Kasumi-1 (cell line): ENCODE results near the gene ZNF507.

ENCODE experiments used
- DNase-seq, 2 experiments: peaks; one replicate each; lab custom pipeline; 2025; lab: John Stamatoyannopoulos, UW

The ZNF507 gene

DNA sequence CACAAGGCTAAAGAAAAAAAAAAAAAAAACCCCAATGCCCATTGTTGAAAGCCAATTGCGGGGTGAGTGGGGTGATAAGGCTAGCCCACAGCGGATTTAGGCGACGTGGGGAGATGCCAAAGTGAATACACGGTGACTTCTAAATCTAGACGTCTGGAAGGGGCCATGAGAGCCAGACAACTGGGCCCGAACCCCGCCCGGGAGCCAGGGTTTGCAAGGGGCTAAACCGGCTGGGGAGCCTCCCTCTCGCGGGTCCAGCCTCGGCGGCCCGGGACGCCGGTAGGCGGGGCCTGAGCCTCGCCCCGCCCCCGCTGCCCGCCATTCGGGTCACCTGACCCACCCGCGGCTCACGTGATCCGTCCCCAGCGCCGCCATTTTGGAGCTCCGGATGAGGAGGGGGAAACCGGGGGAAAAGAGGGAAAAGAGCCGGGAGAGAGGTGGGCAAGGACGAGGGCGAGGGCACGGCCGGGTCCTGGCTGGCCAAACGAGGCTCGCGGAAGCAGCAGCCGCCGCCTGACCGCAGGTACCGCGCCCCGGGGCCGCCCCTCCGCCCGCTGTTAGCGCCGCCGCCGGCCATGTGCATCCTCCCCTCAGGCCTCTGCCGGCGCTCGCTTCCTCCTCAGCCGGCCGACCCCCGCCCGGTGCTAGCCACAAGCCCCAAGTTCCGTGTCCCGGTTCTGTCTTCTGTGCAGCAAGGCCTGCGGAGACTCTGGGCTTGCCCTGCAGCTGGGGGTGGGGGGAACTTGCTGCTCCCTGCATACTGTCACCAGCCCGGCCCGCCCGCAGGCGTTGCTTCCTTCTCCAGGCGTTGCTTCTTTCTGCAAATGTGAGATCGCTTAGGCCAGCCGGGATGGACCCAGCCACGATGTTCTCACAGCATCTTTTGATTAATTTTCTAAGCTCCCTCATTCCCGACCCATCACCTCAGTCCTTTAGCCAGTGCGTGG, at the start of gene ZNF507:
Gene ZNF507, plus strand, starts transcription at position 350 of the 947 bp plus-strand sequence. CDS start 7,221 bp downstream, outside the sequence.
- DNase-seq, result peak; percentile 69 to 72

DNA sequence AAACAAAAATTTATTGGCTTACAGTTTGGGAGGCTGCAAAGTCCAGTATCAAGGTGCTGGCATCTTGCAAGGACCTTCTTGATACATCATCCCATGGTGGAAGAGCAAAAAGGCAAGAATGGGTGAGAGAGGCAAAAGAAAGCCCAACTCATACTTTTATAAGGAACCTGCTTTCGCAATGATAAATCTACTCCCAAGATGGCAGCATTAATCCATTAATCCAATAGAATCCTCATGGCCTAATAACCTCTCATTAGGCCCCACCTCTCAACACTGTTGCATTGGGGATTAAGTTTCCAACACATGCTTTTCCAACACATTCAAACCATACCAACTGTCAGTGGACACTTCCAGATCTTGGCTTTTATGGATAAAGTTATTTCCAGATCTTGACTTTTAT, 48.7 kb upstream of the ZNF507 start:
- DNase-seq, result no peak

DNA sequence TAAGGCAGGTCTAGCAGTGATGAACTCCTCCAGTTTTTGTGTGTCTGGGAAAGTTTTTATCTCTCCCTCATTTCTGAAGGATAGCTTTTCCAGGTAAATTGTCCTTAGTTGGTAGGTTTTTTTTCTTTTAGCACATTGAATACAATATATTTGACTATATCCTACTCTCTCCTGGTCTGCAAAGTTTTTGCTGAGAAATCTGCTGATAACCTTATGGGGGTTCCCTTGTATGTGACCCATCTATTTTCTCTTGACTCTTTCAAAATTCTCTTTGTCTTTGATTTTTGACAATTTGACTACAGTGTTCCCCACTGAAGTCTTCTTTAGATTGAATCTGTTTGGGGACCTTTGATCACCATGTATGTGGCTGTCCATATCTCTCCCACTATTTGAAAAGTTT, 42.6 kb upstream of the ZNF507 start:
- no peak for DNase-seq

DNA sequence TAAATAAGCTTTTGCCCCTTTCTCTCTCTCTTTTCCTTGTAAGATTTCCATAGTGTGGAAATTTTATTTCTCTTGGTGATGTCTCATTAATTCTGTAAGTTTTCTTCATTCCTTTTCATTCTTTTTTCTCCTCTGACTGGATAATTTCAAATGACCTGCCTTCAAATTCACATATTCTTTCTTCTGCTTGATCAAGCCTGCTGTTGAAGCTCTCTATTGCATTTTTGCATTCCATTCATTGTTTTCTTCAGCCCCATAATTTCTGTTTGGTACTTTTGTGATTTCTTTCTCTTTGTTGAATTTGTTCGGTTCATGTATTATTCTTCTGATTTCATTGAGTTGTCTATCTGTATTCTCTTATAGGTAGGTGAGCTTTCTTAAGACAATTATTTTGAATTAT, 42.2 kb upstream of the ZNF507 start:
- DNase-seq, result no peak

DNA sequence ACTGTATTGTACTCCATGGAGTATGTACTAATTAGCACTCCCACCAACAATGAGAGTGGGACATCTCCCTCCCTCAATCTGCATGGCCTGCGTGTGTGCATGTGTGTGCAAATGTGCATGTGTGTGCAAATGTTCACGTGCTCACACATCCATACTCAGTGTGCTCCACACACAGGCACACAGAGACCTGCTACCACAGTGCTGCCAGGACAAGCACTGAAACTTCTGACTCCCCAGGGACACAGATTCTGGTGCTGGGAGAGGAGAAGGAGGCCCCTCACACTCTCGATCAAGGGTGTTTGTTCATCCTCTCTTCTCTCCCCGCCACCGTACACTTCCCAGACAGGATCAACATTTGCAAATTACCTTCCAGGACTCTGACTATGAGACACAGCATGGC, 37.8 kb upstream of the ZNF507 start:
- DNase-seq, result no peak

DNA sequence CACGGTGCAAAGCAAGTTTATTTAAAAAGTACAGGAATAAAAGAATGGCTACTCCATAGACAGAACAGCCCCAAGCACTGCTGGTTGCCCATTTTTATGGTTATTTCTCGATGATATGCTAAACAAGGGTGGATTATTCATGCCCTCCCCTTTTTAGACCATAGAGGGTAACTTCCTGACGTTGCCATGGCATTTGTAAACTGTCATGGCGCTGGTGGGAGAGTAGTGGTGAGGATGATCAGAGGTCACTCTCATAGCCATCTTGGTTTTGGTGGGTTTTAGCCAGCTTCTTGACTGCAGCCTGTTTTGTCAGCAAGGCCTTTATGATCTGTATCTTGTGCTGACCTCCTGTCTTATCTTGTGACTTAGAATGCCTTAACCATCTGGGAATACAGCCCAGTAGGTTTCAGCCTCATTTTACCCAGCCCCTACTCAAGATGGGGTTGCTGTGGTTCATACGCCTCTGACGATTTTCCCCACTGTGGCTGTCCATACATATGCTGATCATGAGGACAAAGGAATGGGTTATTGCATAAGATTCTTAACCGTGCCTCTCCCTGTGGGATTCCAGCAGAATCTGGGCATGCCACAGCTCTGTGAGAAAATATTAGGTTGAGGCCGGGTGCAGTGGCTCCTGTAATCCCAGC, 36.9 kb upstream of the ZNF507 start:
- no peak for DNase-seq

DNA sequence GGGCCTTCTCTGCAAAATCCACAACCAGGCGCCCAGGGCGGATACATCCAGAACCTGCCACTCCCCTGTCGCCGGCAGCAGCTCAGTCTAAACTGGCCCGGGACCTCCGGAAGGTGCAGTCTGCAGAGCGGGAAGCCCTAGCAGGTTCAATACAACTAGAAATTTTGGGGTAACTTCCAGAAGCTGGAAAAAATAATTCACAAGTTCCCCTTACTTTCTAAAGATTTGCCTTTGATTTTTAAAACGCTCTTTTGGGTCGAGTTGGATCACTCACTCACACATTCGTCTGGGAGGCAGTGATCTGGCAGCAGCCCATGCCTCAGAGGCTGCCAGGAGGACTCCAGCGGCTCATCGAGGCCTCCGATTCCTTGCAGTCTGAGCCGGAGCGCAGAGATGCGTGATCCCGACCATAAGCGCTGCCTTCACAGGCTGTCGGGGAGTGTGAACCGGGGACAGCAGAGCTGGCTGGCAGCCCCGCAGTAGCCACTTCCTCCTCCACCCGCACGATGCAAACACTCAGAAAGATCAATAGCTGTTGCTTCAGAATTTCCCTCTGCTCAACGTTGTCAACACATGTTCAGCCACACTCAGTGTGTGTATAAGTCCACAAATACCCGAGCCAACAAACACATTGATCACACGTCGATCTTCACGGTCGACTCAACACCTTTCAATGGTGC, 35.6 kb upstream of the ZNF507 start:
- DNase-seq, result no peak

DNA sequence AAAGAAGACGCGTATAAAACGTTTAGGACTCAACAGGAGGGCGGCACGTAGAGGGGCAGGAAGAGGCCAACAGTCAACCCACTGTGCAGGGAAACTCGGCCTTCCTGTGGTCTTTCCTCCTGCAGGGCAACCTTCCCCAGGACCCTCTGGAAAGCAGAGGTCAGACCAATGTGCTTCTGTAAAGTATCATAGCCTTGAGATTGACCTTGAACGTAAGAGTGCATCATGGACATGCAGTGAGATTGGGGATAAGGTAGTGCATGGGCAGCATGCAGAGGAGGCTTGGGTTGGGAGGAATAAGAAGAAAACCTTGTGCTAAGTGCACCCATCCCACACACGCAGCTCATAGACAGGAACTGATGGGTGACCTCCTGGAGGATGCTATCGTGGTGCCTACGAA, 34.0 kb upstream of the ZNF507 start:
- DNase-seq, result no peak

DNA sequence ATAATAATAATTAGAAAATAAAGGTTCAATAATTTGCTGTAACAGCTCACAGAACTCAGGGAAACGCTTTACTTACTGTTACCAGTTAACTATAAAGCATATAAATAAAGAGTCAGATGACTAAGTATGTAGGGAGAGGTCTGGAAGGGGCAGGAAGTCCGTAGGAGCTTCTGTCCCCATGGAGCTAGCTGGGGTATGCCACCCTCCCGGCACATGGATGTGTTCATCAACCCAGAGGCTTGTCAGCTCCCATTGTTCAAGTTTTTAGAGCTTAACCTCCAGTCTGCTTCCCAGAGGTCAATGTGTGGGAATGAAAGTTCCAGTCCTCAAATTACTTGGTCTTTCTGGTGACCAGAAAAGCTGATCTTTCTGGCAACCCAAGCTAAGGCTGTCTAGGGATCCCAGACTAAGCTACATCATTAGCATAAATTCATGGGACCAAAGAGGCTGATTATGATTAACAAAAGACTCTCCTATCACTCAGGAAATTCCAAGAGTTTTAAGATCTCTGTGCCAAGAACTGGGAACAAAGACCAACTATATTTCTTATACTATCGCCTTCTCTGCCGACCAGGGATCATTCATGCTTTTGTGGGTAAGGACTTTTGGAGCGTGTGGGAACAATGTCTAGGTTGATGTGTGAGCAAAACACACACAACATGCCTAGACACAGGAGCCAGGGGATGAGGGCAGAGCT, 31.7 kb upstream of the ZNF507 start:
- DNase-seq, result no peak

DNA sequence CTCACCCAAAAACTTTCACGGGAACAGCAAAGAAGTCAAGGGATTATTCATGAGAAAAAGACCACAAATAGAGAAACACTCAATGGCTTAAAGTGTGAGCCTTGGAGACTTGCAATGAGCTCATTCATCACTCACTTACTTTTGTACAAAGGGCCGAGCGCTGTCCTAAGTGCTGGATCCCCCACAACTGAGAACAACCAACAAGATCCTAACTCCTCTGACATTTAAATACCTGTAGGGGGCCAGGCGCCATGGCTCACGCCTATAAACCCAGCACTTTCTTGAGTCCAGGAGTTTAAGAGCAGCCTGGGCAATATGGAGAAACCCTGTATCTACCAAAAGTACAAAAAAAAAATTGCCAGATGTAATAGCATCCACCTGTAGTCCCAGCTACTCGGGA, 29.4 kb upstream of the ZNF507 start:
- peak in 1 of 2 experiments; percentile 2 for DNase-seq

DNA sequence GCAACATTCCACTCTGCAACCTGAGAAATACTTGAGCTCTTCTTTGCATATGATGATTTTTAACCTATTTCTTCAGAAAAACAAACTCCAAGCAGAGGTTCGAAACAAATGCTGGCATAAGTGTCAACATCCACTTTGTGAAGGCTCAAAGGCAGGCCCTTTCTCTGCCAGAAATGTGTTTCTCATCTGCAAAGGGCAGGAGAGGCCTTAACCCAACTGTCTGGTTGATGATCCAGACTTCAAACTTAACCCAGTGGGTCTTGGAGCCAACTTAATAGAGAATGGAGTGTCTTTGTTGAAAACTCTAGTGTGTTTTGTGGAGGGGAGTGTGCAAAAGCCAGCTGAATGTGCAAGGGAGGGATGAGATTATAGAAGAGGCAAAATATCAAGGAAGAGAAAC, 28.3 kb upstream of the ZNF507 start:
- DNase-seq, result no peak

DNA sequence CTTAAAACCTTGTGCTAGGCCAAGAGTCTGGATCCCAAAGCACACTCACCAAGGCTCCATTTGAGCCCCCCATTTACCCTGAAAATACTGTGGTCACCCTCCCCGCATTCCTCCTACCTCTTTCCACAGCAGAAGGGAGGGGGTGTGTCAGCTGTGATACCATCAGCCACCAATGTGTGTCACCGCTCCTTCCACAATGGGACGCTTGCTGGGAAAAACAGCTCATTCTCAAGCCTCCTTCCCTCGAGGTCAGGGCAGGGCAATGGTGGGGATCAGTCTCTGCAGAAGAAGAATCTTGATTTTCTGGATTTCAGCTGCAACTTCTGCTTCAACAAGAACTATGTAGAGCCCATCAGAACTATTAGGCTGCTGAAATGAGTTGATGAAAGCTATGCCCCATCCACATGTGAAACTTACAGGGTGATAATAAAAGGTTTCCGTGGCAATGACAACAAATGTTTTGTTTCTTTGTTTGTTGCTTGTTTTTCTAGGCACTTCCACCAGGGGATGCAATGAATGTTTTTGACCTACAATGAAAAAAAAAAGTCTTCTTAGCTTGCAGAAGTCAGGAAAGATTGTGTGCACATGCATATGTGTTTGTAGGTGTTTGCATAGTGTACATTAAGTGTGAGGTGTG, 26.4 kb upstream of the ZNF507 start:
- peak; percentile 5 to 17 for DNase-seq

DNA sequence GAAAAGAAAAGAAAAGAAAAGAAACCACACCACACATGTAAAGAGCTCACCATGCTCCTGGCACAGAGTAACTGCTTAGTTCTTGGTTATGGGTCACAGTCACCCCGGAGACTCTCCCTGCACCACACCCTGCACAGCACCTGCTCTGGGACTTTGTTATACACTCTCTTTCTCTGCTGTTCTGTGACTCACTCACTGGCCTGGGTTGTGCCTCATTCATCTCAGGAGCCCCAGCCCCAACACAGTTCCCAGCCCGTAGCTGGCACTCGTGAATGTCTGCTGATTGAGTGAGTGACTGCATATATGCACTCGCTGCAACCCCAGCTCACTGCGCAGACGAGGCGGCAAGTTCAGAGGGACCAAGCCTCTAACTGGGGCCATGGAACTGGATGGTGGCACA, 22.9 kb upstream of the ZNF507 start:
- DNase-seq, result no peak

DNA sequence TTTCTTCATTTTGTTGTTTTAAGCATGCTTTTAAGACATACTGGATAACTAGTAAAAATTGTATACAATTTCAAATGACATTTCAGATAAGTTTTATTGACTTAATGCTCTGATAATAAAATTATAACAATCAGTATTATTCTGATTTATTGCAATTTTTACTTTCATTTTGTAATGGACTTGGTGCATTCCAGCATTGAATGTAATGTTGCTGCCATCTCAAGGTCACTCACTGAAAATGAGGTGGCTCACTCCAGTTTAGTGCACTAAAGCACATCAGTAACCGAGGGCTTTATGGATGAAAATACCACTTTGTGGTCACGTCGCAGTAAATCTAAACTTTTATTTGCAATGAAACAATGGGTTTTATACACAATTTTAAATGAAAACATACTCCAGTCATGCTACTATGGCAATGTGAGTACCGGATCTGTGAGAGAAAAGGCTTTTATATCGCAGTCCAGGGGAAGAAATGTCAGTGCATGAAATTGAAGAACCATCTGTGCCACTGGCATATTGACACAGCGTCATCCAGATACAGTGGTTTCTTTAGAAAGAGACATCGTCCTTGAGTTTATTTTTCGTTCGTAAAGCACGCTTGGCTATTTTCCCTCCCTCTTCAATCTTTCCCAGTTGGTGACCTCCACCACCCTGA, 20.7 kb upstream of the ZNF507 start:
- no peak for DNase-seq

DNA sequence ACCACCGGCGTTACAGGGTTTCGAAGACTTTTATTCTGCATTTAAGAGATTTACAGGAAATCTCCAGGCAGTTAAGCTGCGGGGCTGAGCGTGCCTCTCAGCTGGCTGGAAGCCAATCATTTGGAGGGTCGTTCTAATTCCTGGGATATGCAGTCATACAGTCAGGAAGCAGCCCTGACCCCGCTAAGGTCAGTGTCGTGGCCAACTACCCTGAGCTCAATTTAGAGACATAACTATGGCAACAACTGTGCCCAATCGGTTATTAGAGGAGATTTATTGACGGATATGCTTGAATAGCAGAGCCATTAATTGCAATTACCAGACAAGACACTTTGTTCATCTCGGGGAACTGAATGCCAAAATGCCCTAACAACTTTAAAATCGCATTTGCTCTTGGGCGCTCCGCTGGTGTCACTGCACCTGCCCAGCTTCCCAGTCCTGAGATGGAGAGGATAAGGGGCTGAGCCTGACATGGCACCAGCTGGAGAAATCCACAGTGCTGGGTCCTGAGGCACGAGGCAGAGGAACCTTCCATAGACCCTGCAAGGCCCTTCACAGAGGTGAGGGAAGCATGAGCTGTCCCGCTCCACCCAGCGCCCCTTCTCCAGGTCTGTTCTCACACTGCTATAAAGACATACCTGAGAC, 15.1 kb upstream of the ZNF507 start:
- DNase-seq, result no peak

DNA sequence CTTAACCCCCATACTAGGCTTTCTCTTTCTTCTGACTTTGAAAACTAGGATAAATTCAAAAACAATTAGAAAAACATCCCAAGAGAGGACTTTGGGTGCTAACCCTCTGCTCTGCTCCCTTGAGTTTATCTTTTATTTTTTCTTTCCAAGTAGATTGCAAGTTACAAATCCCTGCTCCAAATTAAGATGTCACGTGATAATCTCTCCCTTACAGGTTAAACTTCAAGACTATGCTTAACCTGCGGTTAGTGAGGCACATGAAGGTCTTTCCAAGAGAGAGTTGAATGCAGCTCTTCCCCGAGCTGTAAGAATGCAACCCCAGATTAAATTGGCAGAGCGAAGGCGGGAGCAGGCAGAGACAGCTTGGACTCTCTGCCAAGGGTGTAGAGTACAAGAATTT, 12.2 kb upstream of the ZNF507 start:
- no peak for DNase-seq

DNA sequence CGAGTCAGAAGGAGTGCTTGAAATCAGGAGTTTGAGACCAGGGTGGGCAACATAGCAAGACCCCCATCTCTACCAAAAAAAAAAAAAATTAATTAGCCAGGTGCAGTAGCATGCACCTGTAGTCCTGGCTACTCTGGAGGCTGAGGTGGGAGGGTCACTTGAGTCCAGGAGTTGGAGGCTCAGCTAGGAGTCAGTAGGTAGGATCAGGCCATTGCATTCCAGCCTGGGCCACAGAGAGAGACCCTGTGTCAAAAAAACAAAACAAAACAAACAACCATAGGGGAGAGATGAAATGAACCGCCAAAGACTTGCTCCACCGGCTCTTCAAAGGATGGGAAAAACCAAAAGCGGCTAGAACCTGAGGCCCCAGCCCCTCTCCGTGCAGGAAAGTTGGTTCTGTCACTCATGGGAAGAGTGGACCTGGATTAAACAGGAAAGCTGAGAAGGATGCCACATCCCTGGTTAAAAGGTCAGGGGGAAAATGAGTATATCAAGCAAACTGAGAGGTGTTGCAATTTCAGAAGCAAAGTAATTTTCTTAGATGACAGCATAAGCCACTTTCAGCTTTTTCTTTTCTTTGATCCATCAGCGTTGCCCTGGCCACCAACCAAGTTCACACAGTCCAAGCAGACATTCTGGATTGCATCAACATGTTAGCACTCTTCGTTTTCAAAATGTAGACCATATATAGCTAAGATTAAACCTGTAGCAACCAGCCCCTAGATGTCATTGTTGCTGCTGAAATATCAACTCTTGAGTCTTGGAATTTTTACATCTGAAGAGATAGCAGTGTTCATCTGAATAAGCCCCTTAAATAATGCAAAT, 8.9 kb upstream of the ZNF507 start:
- DNase-seq, result no peak

DNA sequence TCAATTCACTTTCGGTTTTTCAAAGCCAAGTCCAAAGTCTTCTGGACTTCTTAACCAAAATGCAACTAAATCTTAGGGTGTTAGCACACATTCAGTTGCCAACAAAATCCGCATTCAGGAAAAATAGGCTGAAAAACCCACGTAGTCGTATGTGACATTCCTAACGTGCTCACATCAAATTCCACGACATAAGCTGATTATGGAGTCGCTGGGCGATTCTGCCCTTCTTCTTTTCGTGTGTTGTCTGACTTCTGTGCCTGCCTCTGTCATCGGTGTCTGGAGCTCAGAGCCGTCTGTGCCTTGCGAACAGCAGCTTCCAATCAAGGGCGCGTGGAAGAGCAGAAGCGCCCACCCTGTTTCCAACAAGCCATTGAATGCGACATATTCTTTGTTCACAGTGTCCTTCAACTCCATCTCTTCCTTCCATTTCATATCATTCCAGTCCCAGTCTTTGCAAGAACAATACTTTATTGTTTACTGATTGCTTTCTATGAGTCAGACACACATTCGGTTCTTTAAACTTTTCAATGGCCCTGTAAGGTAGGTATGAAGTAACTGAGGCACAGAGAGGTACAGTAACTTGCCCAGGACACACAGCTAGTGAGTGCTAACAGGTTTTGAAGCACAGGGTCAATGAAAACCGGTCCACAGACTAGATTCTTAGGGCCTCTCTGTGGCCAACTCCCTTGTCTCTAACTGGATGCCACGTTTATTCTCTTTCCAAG, 8.2 kb upstream of the ZNF507 start:
- no peak for DNase-seq

DNA sequence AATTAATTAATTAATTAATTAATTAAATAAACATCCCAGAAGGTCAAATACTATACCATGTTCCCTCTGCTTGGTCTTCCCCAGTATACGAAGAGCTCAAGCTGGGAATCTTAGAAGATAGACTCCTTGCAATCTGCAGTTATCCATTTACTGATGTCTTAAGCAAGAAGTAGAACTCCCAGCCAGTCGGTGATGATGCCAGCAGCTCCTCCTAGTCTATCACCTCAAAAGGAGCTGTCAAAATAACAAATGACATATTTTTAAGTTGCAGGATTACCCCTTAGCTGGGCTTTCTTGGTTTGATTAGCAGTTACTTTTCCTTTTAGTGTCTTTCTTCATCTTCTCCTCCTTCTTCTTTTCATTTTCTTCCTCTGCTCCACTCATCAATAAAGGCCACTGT, 6.0 kb upstream of the ZNF507 start:
- DNase-seq, result no peak
